Dermis microvascular lymphatic vessel endothelial cell (primary cell): ENCODE data around the gene LYST. TPM values are rescaled to one million over a fixed set of nuclear protein-coding genes. Genes with fewer than 3 reads are reported as not detected.
"Not testable (repeated sequence)": the region's sequence is repeated elsewhere in the genome, so short reads cannot be mapped to it uniquely, and the experiment has no call there.

Experiments used
- DNase-seq, 2 donors: peaks; one replicate each; pipeline versions ENCODE4 v3.0.0 to v3.0.0-alpha.2; 2010; ENCODE audit warnings: low read depth in 2 of 2
- total RNA-seq: library from RNA; depleted of rRNA; stranded (reverse); fragments of >200 nt; gene quantifications from 2 replicates; pipeline ENCODE4 v1.2.1, GENCODE V29; 2014

LYST gene
- total RNA-seq, 1 donor from 2014 or later = 10.3 TPM

GRCh38 chr1:235858766-235859165 is 7.9 kb downstream of the LYST start:
- no peak for DNase-seq

GRCh38 chr1:235857756-235858155 is 8.9 kb downstream of the LYST start:
- DNase-seq = no peak

- no peak for DNase-seq
Observed at GRCh38 chr1:235855811-235856429, 10.8 kb downstream of the LYST start.

- DNase-seq = no peak
Observed at GRCh38 chr1:235854347-235854746, 12.4 kb downstream of the LYST start.

- DNase-seq = no peak
Observed at GRCh38 chr1:235853653-235854052, 13.1 kb downstream of the LYST start.

DNA sequence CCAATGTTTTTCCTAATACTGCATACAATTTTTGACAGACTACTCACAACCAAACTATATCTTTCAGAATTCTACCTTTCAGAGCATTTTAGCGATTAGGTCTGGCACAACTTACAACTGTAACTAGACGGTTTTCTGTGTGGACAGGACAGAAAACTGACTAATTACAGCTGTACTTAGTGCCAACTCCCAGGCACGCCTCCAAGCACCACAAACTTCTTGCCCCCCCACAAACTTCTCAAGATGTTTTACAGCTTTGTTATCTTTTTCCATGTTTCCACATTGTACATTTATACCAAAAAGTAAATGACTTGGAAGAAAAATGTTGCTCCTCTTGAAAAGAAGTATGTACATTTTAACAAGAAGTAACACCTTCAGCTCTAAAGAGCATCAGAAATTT is 13.8 kb downstream of the LYST start:
- no peak for DNase-seq

DNA sequence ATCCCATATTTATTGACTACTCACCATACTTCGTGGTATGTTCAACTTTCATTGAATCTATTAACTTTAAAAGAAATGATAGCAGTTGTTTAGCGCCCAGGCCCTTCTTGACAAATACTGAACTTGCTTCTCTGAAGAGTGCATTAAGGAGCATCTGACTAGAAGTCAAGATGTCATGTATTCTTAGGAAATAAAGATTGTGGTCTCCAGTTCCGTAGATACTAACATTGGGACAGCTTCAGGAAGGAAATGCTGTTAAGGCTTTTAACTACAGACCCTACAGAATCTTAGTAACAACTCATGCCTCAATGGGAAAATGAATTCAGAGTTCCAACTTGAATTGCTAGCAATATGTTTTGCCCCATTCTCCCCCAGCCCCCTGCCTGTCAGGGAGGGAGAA is 14.8 kb downstream of the LYST start:
- DNase-seq = no peak

GRCh38 chr1:235848251-235848650 is 18.5 kb downstream of the LYST start:
- not testable (repeated sequence) for DNase-seq

DNA sequence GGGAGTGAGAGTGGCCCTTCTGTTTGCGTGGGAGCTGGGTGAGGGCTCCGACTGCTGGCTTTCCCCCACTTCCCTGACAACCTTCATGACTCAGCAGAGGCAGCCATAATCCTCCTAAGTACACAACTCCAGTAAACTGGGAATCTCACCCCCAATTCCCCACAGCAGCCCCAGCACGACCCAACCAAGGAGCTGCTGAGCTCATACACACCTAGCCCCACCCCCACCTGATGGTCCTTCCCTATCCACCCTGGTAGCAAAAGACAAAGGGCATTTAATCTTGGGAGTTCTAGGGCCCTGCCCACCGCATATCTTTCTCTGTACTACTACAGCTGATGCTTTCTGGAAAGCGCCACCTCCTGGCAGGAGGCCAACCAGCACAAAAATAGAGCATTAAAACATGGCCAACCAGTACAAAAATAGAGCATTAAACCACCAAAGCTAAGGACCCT is 21.0 kb downstream of the LYST start:
- DNase-seq = not testable (repeated sequence)

DNA sequence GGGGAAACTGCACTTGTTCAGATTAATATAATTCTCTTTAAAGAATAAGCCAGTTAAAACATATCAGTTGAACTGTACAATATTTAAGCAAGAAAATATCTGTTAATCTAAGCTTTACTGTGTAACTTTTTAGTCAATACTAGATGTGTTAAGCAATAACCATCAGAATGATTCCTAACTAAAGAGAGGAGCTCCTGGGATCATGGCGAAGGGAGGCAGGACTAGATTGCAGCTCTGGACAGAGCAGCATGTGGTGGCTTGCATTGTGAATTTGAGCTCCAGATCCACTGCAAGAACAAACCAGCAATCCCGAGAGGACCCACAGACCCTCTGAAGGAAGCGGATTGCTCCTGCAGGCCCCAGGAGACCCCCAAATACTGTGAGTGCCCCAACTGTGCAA is 21.9 kb downstream of the LYST start:
- no peak for DNase-seq

DNA sequence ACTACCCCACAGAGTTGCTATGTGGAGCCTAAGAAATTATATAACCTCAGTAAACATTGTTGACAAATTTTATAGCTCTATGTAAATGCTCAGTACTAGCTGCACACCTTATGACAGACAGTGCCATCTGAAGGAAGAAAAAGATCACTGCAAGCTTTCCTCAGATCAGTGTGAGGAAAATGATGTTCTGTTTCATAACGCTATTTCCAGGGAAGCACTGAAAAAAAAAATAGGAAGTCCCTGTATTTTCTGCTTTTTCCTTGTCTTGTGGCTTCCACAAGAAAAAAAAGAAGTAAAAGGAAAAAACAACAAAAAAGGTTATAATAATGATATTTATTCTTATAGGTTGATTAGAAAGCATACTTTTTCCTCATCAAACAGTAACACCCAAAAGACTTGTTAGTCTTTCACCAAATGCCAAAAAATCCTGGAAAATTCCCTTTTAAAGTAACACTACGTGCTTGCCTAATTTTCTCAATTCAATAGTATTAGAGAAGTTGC is 23.2 kb downstream of the LYST start:
- peak in 1 of 2 donors; percentile 33 for DNase-seq

GRCh38 chr1:235841938-235842545 is 24.7 kb downstream of the LYST start:
- no peak for DNase-seq

- DNase-seq = no peak
Observed at GRCh38 chr1:235838021-235838420, 28.7 kb downstream of the LYST start.

DNA sequence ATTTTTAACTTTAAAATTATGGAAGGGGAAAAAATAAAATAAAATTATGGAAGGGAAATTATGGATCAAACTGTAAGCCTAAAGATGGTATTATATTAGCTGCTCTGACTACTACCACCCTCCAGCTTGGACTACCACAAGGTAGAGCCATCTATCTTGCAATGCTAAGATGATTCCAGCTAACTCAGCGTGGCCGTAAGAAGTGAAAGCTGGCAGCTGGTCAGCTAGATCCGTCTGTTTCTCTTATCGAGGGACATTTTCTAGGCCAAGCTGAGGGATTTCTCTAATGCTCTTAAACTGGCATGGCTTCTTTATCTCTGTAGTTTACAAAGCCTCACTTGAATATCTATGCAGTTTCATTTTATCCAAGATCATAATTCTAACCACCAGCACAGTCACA is 31.5 kb downstream of the LYST start:
- DNase-seq = no peak

- DNase-seq = no peak
Observed at GRCh38 chr1:235834620-235835019, 32.1 kb downstream of the LYST start.

DNA sequence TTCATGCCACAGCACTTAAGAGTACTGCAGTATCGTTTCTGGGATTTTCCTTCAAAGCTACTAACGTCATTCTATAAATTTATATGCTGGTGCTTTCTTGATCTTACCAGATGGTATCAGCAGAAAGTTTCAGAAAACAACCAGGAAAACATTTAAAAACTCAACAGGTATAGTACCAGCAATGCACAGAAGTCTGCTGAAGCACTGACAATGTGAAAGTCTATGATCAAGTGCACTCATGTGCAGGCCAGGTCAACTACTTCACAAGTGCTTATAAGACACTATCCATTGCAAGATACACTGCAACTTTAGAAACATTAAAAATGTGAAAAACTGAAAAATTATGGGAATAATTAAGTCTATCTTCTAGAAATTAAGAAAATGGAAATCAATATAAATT is 34.7 kb downstream of the LYST start:
- no peak for DNase-seq

DNA sequence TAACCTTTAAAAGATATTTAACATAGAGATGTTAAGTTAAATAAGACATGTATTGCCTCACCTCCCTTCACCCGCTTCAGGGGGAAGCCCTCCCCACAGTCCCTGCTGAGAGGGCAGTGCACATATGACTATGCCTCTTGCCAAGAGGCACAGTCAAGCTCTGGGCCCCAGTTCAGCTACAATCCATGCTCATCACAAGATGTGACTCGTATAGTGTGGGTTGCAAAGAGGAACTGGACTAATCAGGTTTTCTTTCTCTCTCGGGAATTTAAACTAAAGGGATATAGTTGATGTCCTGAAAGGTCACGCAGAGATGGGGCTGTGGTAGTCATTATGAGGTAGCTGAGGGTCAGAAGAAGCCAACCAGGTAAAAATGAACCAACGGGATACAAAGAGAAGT is 35.6 kb downstream of the LYST start:
- peak in 1 of 2 donors; percentile 4 for DNase-seq

DNA sequence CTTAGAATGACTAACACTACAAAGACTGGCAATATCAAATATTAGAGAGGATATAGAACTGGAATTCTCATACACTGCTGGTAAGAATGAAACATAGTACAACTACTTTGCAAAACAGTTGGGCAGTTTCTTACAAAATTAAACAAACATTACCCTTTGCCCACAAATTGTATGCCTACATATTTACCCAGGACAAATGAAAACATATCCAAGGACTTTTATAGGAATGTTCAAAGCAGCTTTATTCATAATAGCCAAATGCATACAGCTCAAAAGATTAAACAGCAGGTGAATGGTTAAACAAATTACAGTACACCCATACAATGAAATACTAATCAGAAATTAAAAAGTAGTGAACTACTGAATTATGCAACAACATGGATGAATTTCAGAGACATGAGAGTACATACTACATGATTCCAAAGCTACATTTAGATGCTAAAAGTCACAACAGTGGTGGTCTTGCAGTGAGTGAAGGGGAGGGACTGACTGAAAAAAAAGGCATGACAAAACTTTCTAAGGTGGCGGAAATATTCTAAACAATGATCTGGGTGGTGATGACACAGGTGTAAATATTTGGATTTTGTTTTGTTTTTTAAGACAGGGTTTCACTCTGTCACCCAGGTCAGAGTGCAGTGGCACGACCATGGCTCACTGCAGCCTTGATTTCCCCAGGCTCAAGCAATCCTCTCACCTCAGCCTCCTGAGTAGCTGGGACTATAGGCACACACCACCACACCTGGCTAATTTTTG is 40.4 kb downstream of the LYST start:
- DNase-seq = no peak

DNA sequence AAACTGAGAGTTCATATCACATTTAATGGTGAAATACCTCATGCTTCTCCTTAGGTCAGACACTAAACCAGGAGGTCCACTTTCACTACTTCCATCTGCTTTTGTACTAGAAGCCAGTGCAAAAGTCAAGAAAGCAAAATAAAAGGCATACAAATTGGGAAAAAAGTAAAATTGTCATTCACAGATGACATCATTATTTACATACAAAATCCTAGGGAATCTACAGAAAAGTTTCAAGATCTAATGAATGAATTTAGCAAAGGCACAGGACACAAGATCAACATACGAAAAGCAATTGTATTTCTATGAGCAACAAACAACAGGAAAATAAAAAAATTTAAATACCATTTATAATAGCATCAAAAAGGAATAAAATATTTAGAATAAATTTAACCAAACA is 41.5 kb downstream of the LYST start:
- no peak for DNase-seq

DNA sequence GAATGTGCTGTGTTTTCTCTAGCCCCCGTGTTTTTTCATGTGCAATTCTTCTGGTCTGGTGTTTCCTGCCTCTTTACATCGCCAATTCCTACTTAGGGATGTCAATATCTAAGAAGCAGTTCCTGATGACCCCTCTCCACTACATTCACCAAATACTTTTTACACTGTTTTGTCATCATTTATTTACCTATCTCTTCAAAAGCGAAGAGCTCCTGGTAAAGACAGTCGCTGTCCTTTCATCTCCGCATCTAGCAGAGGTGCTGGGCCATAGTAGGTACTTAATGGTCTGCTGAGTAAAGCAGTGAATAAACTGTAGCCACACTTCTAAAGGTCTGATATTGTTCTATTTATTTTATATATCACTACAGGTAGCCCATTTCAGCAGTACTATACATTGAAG is 43.0 kb downstream of the LYST start:
- no peak for DNase-seq

- no peak for DNase-seq
Observed at GRCh38 chr1:235822685-235823084, 44.0 kb downstream of the LYST start.

DNA sequence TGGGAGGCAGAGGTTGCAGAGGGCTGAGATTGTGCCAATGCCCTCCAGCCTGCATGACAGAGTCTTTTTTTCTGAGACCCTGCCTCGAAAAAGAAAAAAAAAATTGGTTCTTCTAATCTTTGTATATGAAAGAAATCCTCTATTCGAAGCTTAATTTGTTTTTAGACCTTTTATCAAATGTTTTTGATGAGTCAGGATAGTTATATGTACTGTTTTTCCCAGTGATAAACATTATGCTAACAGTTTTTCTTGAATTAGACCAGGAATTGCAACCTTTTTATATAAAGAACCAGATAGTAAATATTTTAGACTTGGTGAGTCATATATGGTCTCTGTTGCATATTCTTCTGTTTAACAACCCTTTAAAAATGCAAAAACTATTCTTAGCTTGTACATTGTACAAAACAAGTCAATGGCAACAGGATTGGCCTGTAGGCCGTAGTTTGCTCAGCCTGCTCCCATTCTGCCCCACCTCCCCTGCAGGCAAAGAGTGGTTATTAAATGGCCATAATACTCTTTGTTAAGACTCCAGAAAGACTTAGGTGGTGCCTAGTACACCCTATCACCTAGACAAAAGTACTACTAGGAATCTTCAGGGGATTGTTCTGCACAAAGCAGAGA is 45.2 kb downstream of the LYST start:
- no peak for DNase-seq
